Right renal cortex interstitium (tissue), 3 donors: ENCODE results near the gene ABHD1. TPM values are rescaled to one million over a fixed set of nuclear protein-coding genes. Genes with fewer than 3 reads are reported as not detected.

Source experiments
- DNase-seq, 3 donors: peaks; one replicate each; pipeline ENCODE4 v3.0.0-alpha.2; 2013; ENCODE audit warnings: low read depth in 3 of 3, low spot score in 2 of 3
- polyA plus RNA-seq, 3 donors: library from polyadenylated mRNA; unstranded; fragments of 120-200 nt; gene quantifications; one replicate each; pipeline ENCODE4 v1.2.1, GENCODE V29; 2013; ENCODE audit not compliant: insufficient read length in 3 of 3

The ABHD1 gene
- polyA plus RNA-seq, 3 donors, result 0.88 to 1.4 (median 1.3) TPM

- no peak for DNase-seq
These were observed 36.7 kb upstream of the ABHD1 start, which contains the start of gene KHK for GRCh38 chr2:27086724-27087593. Gene KHK (plus strand): TSS chr2:27086772. CDS start chr2:27087260, 488 bp downstream.

DNA sequence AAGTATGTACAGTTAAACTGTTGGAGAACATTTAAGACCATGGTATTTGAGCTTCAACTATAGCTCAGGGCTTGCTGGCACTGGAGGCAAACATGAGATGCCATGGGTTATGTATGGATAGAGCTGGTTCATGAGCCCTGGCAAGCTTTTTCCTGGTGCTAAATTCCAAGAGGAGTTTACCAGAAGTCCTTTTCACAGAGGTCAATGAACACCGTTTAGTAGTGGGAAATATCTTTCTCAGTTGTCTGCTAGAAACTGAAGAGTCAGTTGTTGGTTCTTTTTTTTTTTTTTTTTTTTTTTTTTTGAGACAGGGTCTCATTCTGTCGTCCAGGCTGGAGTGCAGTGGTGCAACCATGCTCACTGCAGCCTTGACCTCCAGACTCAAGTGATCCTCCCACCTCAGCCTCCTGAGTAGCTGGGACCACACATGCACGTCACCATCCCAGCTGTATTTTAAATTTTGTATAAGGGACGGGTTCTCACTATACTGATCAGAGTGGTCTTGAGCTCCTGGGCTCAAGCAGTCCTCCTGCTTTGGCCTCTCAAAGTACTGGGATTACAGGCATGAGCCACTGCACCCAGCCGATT, 35.7 kb upstream of the ABHD1 start:
- no peak for DNase-seq

- no peak for DNase-seq
These were observed 35.0 kb upstream of the ABHD1 start for GRCh38 chr2:27088634-27089033.

- DNase-seq, result no peak
These were observed 34.3 kb upstream of the ABHD1 start for GRCh38 chr2:27089111-27089954.

GRCh38 chr2:27091746-27092695, 31.6 kb upstream of the ABHD1 start:
- DNase-seq, result no peak

GRCh38 chr2:27092696-27093429, 30.8 kb upstream of the ABHD1 start:
- no peak for DNase-seq

- DNase-seq, result no peak
These were observed 29.9 kb upstream of the ABHD1 start for GRCh38 chr2:27093430-27094352.

- DNase-seq, result no peak
These were observed 29.1 kb upstream of the ABHD1 start for GRCh38 chr2:27094353-27094984.

- no peak for DNase-seq
These were observed 28.2 kb upstream of the ABHD1 start for GRCh38 chr2:27095427-27095744.

DNA sequence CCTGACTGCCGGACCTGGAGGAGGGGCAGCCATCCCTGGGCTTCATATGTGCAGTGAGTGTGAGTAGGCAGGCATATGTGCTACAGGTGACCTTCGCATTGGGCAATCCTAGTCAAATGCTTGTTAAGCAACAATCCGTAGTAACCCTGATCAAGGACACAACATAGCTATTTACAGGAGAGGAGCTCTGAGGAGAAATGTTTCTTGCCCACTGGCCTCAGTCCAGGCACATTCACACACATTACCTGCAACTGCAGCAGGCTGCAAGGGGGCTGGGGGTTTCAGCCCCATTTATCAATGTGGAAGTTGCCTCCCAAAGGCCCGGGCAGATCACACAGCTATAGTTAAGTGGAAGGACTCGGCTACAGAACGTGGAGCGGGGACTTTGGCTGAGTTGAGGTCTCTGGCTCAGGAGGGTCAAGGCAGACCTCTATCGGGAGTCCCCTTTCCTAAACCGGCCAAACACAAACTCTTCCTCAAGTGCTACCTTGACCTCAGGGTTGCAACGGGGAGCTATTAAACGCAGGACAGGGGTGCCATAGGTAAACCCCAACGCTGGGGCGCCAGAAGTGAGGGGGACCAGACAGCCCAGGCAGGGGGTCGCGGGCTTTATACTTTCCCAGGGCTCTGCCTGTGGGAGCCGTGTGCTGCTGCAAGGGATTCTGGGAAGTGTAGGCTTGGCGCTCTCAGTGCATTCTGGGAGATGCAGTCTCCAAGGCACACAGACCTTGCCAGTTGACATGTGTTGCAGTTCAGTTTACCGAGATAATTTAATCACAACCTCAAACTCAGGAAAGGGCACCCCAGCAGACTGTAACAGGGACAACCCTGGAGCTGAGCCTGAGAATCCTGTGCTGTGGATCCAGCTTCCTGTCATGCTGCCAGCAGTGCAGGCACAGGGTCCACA, 27.6 kb upstream of the ABHD1 start:
- no peak for DNase-seq

- no peak for DNase-seq
These were observed 26.8 kb upstream of the ABHD1 start for GRCh38 chr2:27096748-27097297.

- DNase-seq, result no peak
These were observed 26.3 kb upstream of the ABHD1 start for GRCh38 chr2:27097341-27097740.

GRCh38 chr2:27099334-27099955, 24.2 kb upstream of the ABHD1 start:
- DNase-seq, result no peak

DNA sequence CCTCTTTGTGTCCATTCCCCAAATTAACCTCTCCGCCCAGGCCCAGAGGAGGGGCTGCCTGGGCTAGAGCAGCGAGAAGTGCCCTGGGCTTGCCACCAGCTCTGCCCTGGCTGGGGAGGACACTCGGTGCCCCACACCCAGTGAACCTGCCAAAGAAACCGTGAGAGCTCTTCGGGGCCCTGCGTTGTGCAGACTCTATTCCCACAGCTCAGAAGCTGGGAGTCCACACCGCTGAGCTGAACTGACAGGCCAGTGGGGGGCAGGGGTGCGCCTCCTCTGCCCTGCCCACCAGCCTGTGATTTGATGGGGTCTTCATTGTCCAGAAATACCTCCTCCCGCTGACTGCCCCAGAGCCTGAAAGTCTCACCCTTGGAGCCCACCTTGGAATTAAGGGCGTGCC, 23.6 kb upstream of the ABHD1 start:
- no peak for DNase-seq

DNA sequence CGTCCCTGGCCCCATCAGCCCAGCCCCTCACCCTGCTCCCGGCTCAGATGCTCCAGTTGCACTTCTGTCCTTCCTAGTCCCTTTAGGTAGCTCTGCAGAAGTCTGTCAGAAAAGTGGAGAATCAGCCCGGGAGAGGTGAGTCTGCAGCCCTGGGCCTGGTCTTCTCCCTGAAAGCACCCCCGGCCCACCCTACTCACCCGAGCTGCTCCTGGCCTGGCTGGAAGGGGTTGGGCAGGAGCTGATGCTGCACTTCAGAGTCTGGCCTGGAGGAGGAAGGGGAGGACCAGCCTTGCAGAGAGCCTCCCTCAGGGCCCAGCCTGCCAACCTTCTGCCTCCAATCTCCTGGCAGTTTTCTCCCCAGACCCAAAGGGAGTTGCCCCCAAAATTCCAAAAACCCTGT, 21.3 kb upstream of the ABHD1 start:
- DNase-seq, result no peak

DNA sequence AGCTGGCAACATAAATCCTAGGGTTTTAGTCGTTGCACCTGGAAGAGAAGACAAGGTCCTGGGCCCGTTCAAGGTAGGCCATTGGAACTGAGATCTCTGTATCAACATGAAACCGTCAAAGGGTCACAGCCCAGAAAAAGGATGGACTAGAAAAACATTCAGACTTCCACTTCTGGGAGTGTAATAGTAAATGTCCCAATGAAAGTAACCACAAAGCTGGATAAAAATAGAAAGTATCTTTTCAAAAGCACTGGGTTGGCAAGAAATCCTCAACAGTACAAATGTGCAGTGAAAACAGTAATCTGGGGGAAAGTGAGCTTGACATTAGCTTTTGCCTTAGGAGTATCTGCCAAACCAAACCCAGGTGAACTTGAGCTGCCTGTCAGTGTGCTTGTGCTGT, 17.6 kb upstream of the ABHD1 start:
- no peak for DNase-seq
